ENCODE results near the gene SLC6A19.

Gene SLC6A19

GRCh38 chr5:1159341-1159675, 42.1 kb upstream of the SLC6A19 start:
- peaks cover 13% of the 10 kb centered on the region for H3K4me1 ChIP-seq (ENCODE audit: control insufficient read depth, insufficient read depth, low read length)
- peaks cover 20 to 30% of the 10 kb centered on the region in 2 donors for H3K27me3 ChIP-seq (ENCODE audit: control insufficient read depth in 1 of 2, insufficient read depth in 2 of 2, low read length in 2 of 2)
- H3K9ac ChIP-seq (ENCODE audit: low read length in 2 of 2): no peak overlapping the region
- no peak overlapping the region for H3K4me3 ChIP-seq (ENCODE audit: low read length in 2 of 2)
- H3K36me3 ChIP-seq (ENCODE audit: control insufficient read depth in 2 of 2, insufficient read depth in 2 of 2, low read length in 2 of 2): no peaks in the 10 kb centered on the region
- peaks cover 0 to 6% of the 10 kb centered on the region in 2 donors for H3K9me3 ChIP-seq (ENCODE audit: control insufficient read depth in 2 of 2, low read length in 2 of 2)
- no peak overlapping the region for H3K27ac ChIP-seq (ENCODE audit: low read length)

DNA sequence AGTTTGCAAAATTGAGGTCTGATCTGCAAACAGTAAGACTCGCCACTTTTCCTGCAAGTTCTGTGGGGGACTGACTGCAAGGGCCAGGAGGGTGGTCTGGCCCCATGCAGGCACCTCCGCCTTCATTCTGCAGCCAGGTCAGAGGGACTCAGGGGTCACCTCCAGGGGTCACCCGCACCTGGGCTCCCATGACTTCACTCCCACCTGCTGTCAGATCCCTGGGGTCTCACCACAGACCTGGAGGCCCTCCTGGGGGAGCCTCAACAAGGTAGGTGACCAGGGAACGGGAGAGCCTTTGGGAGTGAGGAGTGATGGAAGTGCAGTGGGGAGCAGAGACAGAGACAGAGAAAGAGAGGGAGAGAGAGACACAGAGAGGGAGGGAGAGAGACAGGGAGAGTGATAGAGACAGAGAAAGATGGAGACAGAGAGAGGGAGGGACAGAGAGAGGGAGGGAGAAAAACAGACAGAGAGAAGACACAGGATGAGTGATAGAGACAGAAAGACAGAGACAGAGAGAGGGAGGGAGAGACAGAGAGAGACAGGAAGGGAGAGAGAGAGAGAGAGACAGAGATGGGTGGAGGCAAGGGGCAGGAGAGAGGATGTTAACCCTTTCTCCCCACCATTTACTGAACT, 41.5 kb upstream of the SLC6A19 start:
- Histone ChIP-seq H3K4me1 (ENCODE audit: control insufficient read depth, insufficient read depth, low read length) (peaks cover 13% of the 10 kb centered on the region), H3K27me3 (ENCODE audit: control insufficient read depth in 1 of 2, insufficient read depth in 2 of 2, low read length in 2 of 2) (peaks cover 15 to 25% of the 10 kb centered on the region in 2 donors), H3K9ac (ENCODE audit: low read length in 2 of 2) (no peak overlapping the region), H3K27ac (ENCODE audit: low read length) (no peak overlapping the region), H3K36me3 (ENCODE audit: control insufficient read depth in 2 of 2, insufficient read depth in 2 of 2, low read length in 2 of 2) (no peaks in the 10 kb centered on the region), H3K9me3 (ENCODE audit: control insufficient read depth in 2 of 2, low read length in 2 of 2) (peaks cover 0 to 6% of the 10 kb centered on the region in 2 donors), H3K4me3 (ENCODE audit: low read length in 2 of 2) (no peak overlapping the region)

DNA sequence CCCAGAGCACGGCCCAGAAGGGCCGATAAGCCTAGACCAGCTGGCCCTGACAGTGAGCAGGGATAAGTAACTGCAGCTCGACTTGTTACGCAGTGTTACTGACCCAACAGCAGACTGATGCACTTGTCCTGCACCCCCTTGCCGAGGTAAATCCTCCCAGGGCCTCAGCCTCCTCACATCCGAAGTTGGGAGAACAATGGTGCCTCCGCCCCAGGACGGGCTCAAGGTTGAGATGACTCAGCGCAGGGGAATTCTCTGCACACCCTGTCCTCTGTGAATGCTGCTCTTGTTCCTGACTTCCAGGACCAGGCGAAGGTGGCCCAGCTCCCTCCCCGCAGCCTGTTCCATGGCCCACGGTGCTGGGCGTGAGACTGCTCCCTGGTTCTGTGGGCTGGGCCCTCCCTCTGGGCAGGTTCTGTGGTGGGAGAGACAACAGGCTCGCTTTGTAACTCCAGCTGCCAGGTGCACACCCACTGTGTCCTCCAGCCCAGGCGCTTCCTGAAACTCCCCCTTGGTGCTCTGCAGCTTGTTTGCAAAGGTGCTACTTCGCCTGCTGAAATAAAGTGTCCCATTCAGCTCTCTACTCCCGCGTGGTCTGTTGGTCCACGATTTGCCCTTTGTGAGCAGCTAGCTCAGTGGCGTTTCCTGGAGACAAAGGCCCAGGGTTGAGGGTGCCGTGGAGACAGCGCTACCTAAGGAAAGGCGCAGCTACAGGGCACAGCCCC, 40.1 kb upstream of the SLC6A19 start:
- H3K4me3 ChIP-seq (ENCODE audit: low read length in 2 of 2): no peak overlapping the region
- peaks cover 6% of the 10 kb centered on the region for H3K4me1 ChIP-seq (ENCODE audit: control insufficient read depth, insufficient read depth, low read length)
- peaks cover 10 to 12% of the 10 kb centered on the region in 2 donors for H3K27me3 ChIP-seq (ENCODE audit: control insufficient read depth in 1 of 2, insufficient read depth in 2 of 2, low read length in 2 of 2)
- H3K9me3 ChIP-seq (ENCODE audit: control insufficient read depth in 2 of 2, low read length in 2 of 2): peaks cover 0 to 6% of the 10 kb centered on the region in 2 donors
- no peaks in the 10 kb centered on the region for H3K36me3 ChIP-seq (ENCODE audit: control insufficient read depth in 2 of 2, insufficient read depth in 2 of 2, low read length in 2 of 2)
- H3K27ac ChIP-seq (ENCODE audit: low read length): no peak overlapping the region
- H3K9ac ChIP-seq (ENCODE audit: low read length in 2 of 2): no peak overlapping the region

DNA sequence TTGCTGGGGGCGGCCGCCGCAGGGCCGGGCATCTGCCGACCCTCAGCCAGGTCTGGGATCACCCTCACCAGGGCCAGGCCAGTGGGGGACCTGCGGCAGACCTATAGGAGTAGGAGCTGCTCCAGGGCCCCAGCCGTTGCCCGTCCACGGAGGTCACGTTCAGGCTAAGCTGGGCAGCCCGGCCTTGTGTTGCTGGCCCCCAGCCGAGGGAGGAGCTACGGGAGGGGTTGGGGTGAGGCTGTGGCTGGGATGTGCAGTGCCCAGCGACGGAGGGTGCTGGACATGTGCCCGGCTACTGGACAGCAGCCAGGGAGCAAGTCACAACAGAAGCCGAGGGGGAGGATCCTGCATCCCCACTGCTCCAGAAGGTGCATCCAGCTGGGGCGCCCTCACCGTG, 39.6 kb upstream of the SLC6A19 start:
- Histone ChIP-seq H3K4me3 (ENCODE audit: low read length in 2 of 2) (no peak overlapping the region), H3K36me3 (ENCODE audit: control insufficient read depth in 2 of 2, insufficient read depth in 2 of 2, low read length in 2 of 2) (no peaks in the 10 kb centered on the region), H3K9me3 (ENCODE audit: control insufficient read depth in 2 of 2, low read length in 2 of 2) (peaks cover 0 to 4% of the 10 kb centered on the region in 2 donors), H3K27me3 (ENCODE audit: control insufficient read depth in 1 of 2, insufficient read depth in 2 of 2, low read length in 2 of 2) (peaks cover 6 to 7% of the 10 kb centered on the region in 2 donors), H3K27ac (ENCODE audit: low read length) (no peak overlapping the region), H3K4me1 (ENCODE audit: control insufficient read depth, insufficient read depth, low read length) (peaks cover 6% of the 10 kb centered on the region), H3K9ac (ENCODE audit: low read length in 2 of 2) (no peak overlapping the region)

DNA sequence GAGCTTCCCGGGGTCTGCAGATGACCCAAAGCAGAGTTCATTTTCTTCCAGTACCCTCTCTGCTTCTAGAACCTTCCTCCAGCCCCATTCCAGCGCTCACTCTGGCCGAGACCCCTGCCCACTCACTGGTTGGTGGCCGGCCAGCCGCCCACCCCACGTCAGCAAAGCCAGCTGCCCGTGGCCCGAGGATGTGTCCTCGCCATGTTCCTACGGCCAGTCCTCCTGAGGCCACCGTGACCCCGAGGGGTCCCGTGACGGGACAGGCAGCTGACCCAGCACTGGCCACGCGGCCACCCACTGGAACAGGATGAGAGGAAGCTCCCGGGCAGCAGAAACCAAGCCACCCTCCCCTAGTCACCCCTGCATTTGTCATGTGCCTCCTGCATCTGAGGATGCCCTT, 39.1 kb upstream of the SLC6A19 start:
- H3K4me1 ChIP-seq (ENCODE audit: control insufficient read depth, insufficient read depth, low read length): peaks cover 6% of the 10 kb centered on the region
- no peaks in the 10 kb centered on the region for H3K9me3 ChIP-seq (ENCODE audit: control insufficient read depth in 2 of 2, low read length in 2 of 2)
- H3K4me3 ChIP-seq (ENCODE audit: low read length in 2 of 2): no peak overlapping the region
- no peak overlapping the region for H3K27ac ChIP-seq (ENCODE audit: low read length)
- H3K36me3 ChIP-seq (ENCODE audit: control insufficient read depth in 2 of 2, insufficient read depth in 2 of 2, low read length in 2 of 2): no peaks in the 10 kb centered on the region
- no peak overlapping the region for H3K9ac ChIP-seq (ENCODE audit: low read length in 2 of 2)
- H3K27me3 ChIP-seq (ENCODE audit: control insufficient read depth in 1 of 2, insufficient read depth in 2 of 2, low read length in 2 of 2): peaks cover 3 to 4% of the 10 kb centered on the region in 2 donors

DNA sequence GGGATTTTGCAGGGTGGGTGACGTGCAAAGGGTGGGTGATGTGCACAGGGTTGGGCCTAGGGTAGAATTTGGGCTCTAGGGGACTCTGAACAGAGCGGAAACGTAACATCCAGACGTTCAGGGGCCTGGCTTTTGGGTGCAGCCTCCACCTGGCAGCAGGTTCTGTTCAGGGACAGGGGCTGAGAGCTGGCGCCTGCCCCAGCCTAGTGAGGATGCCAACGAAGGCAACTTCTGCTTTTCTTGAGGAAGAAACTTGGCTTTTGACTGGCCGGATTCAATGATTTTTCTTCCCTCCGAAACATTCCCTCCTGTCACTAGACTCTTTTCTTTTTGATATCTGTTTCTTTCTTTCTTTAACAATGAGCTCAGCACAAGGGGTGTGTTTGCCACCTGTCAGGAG, 38.6 kb upstream of the SLC6A19 start:
- Histone ChIP-seq H3K9ac (ENCODE audit: low read length in 2 of 2) (no peak overlapping the region), H3K9me3 (ENCODE audit: control insufficient read depth in 2 of 2, low read length in 2 of 2) (no peaks in the 10 kb centered on the region), H3K4me3 (ENCODE audit: low read length in 2 of 2) (no peak overlapping the region), H3K4me1 (ENCODE audit: control insufficient read depth, insufficient read depth, low read length) (peaks cover 6% of the 10 kb centered on the region), H3K27me3 (ENCODE audit: control insufficient read depth in 1 of 2, insufficient read depth in 2 of 2, low read length in 2 of 2) (peaks cover 5 to 9% of the 10 kb centered on the region in 2 donors), H3K36me3 (ENCODE audit: control insufficient read depth in 2 of 2, insufficient read depth in 2 of 2, low read length in 2 of 2) (no peaks in the 10 kb centered on the region), H3K27ac (ENCODE audit: low read length) (no peak overlapping the region)

- Histone ChIP-seq H3K27me3 (ENCODE audit: control insufficient read depth in 1 of 2, insufficient read depth in 2 of 2, low read length in 2 of 2) (peaks cover 8 to 13% of the 10 kb centered on the region in 2 donors), H3K4me1 (ENCODE audit: control insufficient read depth, insufficient read depth, low read length) (peaks cover 11% of the 10 kb centered on the region), H3K36me3 (ENCODE audit: control insufficient read depth in 2 of 2, insufficient read depth in 2 of 2, low read length in 2 of 2) (no peaks in the 10 kb centered on the region), H3K4me3 (ENCODE audit: low read length in 2 of 2) (no peak overlapping the region), H3K9me3 (ENCODE audit: control insufficient read depth in 2 of 2, low read length in 2 of 2) (no peaks in the 10 kb centered on the region), H3K9ac (ENCODE audit: low read length in 2 of 2) (no peak overlapping the region), H3K27ac (ENCODE audit: low read length) (no peak overlapping the region)
Observed at GRCh38 chr5:1163366-1163765, 38.0 kb upstream of the SLC6A19 start.

GRCh38 chr5:1163879-1164278, 37.5 kb upstream of the SLC6A19 start:
- no peaks in the 10 kb centered on the region for H3K36me3 ChIP-seq (ENCODE audit: control insufficient read depth in 2 of 2, insufficient read depth in 2 of 2, low read length in 2 of 2)
- peaks cover 11% of the 10 kb centered on the region for H3K4me1 ChIP-seq (ENCODE audit: control insufficient read depth, insufficient read depth, low read length)
- no peak overlapping the region for H3K9ac ChIP-seq (ENCODE audit: low read length in 2 of 2)
- no peaks in the 10 kb centered on the region for H3K9me3 ChIP-seq (ENCODE audit: control insufficient read depth in 2 of 2, low read length in 2 of 2)
- no peak overlapping the region for H3K4me3 ChIP-seq (ENCODE audit: low read length in 2 of 2)
- H3K27ac ChIP-seq (ENCODE audit: low read length): no peak overlapping the region
- peaks cover 8 to 13% of the 10 kb centered on the region in 2 donors for H3K27me3 ChIP-seq (ENCODE audit: control insufficient read depth in 1 of 2, insufficient read depth in 2 of 2, low read length in 2 of 2)

DNA sequence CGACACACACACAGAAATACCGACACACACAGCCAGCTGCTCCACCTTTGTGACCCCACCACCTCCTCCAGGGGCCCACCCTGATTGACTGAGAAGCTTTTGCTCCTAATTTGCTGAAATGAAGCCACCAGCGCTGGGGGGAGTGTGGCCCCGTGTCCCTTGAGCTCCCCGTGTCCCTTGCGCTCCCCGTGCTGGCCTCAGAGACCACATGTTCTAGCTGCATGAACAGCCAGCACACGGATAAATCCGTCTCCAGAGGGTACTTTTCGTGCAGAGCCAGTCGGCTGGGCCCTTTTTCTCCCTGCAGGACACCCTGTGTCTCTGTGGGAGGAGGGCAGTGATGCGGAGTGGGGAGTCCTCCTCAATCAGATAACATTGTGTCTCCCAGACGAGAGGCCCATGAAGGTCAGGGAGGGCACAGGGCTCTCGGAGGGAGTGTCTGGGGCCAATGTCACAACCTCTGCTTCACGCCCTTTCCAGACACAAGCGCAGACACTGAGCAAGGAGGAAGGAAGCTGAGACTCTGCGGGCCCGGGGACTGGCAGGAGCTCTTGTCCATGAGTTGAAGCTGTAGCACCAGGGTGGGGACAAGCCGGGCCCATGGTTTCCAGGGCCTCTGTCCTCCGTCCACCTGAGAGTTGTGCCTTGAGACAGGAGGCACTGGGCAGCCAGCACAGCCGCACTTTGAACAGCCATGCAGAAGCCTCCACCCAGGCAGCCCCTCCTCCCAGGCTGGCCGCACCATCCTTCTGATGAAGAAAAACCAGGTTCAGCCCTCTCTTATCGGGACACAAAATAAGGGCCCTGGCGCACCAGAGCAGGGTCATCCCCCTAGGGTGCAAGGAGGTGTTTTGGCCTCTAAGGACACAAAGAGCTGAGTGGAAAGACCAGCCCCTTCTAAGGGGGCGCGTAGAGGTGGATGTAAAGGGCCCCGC, 36.4 kb upstream of the SLC6A19 start:
- peaks cover 8 to 17% of the 10 kb centered on the region in 2 donors for H3K27me3 ChIP-seq (ENCODE audit: control insufficient read depth in 1 of 2, insufficient read depth in 2 of 2, low read length in 2 of 2)
- H3K4me1 ChIP-seq (ENCODE audit: control insufficient read depth, insufficient read depth, low read length): peaks cover 11% of the 10 kb centered on the region
- H3K9ac ChIP-seq (ENCODE audit: low read length in 2 of 2): no peak overlapping the region
- H3K27ac ChIP-seq (ENCODE audit: low read length): no peak overlapping the region
- no peaks in the 10 kb centered on the region for H3K36me3 ChIP-seq (ENCODE audit: control insufficient read depth in 2 of 2, insufficient read depth in 2 of 2, low read length in 2 of 2)
- no peaks in the 10 kb centered on the region for H3K9me3 ChIP-seq (ENCODE audit: control insufficient read depth in 2 of 2, low read length in 2 of 2)
- no peak overlapping the region for H3K4me3 ChIP-seq (ENCODE audit: low read length in 2 of 2)

GRCh38 chr5:1165864-1166263, 35.5 kb upstream of the SLC6A19 start:
- H3K36me3 ChIP-seq (ENCODE audit: control insufficient read depth in 2 of 2, insufficient read depth in 2 of 2, low read length in 2 of 2): no peaks in the 10 kb centered on the region
- H3K27me3 ChIP-seq (ENCODE audit: control insufficient read depth in 1 of 2, insufficient read depth in 2 of 2, low read length in 2 of 2): peaks cover 8 to 17% of the 10 kb centered on the region in 2 donors
- no peak overlapping the region for H3K27ac ChIP-seq (ENCODE audit: low read length)
- H3K4me3 ChIP-seq (ENCODE audit: low read length in 2 of 2): no peak overlapping the region
- H3K9me3 ChIP-seq (ENCODE audit: control insufficient read depth in 2 of 2, low read length in 2 of 2): no peaks in the 10 kb centered on the region
- H3K9ac ChIP-seq (ENCODE audit: low read length in 2 of 2): no peak overlapping the region
- H3K4me1 ChIP-seq (ENCODE audit: control insufficient read depth, insufficient read depth, low read length): peaks cover 11% of the 10 kb centered on the region
